H9 (cell line): ENCODE data around the gene SACM1L. TPM values are rescaled to one million over a fixed set of nuclear protein-coding genes. Genes with fewer than 3 reads are reported as not detected.

ENCODE experiments used
- DNase-seq: peaks from one replicate; pipeline ENCODE4 v3.0.0-alpha.2; 2017
- H2AFZ ChIP-seq: one replicate; pipeline ENCODE4 v1.6.1; 2013; ENCODE audit warnings: mild to moderate bottlenecking, low read length, control low read depth, moderate library complexity
- H2AK5ac ChIP-seq: 2 replicates; pipeline ENCODE4 v1.6.1; 2013; ENCODE audit warnings: low read length, control low read depth, mixed read lengths; ENCODE audit not compliant: insufficient read length
- H2BK120ac ChIP-seq: one replicate; pipeline ENCODE4 v1.6.1; 2013; ENCODE audit warnings: low read depth, mild to moderate bottlenecking, low read length, control low read depth, inconsistent platforms; ENCODE audit not compliant: poor library complexity, severe bottlenecking
- H2BK12ac ChIP-seq: 2 replicates; pipeline ENCODE4 v1.6.1; 2013; ENCODE audit warnings: low read length, control low read depth, mixed read lengths, low read depth; ENCODE audit not compliant: insufficient read length
- H2BK15ac ChIP-seq: 2 replicates; pipeline ENCODE4 v1.6.1; 2013; ENCODE audit warnings: low read depth, low read length, control low read depth
- H2BK20ac ChIP-seq: one replicate; pipeline ENCODE4 v1.6.1; 2013; ENCODE audit warnings: low read depth, mild to moderate bottlenecking, low read length, control low read depth, inconsistent platforms; ENCODE audit not compliant: poor library complexity, severe bottlenecking
- H2BK5ac ChIP-seq: 2 replicates; pipeline ENCODE4 v1.6.1; 2013; ENCODE audit warnings: low read length, control low read depth, mixed read lengths; ENCODE audit not compliant: insufficient read length
- H3K14ac ChIP-seq: 2 replicates; pipeline ENCODE4 v1.6.1; 2013; ENCODE audit warnings: low read length, control low read depth; ENCODE audit not compliant: insufficient read depth
- H3K18ac ChIP-seq: 2 replicates; pipeline ENCODE4 v1.6.1; 2013; ENCODE audit warnings: low read depth, mild to moderate bottlenecking, mixed read lengths, low read length, control low read depth; ENCODE audit not compliant: insufficient read length
- H3K23ac ChIP-seq: 2 replicates; pipeline ENCODE4 v1.6.1; 2013; ENCODE audit warnings: low read length, control low read depth, mixed read lengths, low read depth; ENCODE audit not compliant: insufficient read length
- H3K23me2 ChIP-seq: 2 replicates; pipeline ENCODE4 v1.6.1; 2013; ENCODE audit warnings: low read depth, mild to moderate bottlenecking, mixed read lengths, low read length, control low read depth; ENCODE audit not compliant: insufficient read length, poor library complexity, severe bottlenecking
- H3K27ac ChIP-seq: 2 replicates; pipeline ENCODE4 v1.5.1; 2013; ENCODE audit warnings: low read length, control low read depth, mixed read lengths, low read depth; ENCODE audit not compliant: insufficient read length
- H3K27me3 ChIP-seq: 2 replicates; pipeline ENCODE4 v1.6.1; 2013; ENCODE audit warnings: low read length, control low read depth, inconsistent platforms; ENCODE audit not compliant: insufficient read depth
- H3K4ac ChIP-seq: 2 replicates; pipeline ENCODE4 v1.6.1; 2013; ENCODE audit warnings: low read depth, mild to moderate bottlenecking, control low read depth, inconsistent platforms, low read length, moderate library complexity
- H3K4me1 ChIP-seq: 2 replicates; pipeline ENCODE4 v1.6.1; 2013; ENCODE audit warnings: low read length, control low read depth, inconsistent platforms; ENCODE audit not compliant: insufficient read depth
- H3K4me2 ChIP-seq: 2 replicates; pipeline ENCODE4 v1.6.1; 2013; ENCODE audit warnings: low read length, control low read depth, mixed read lengths; ENCODE audit not compliant: insufficient read length, insufficient read depth
- H3K56ac ChIP-seq: 2 replicates; pipeline ENCODE4 v1.6.1; 2013; ENCODE audit warnings: low read depth, mild to moderate bottlenecking, mixed read lengths, low read length, control low read depth; ENCODE audit not compliant: insufficient read length
- H3K79me1 ChIP-seq: 2 replicates; pipeline ENCODE4 v1.6.1; 2013; ENCODE audit warnings: low read depth, mild to moderate bottlenecking, moderate library complexity, low read length, control low read depth, inconsistent platforms; ENCODE audit not compliant: insufficient read depth, poor library complexity, severe bottlenecking
- H3K79me2 ChIP-seq: 2 replicates; pipeline ENCODE4 v1.6.1; 2013; ENCODE audit warnings: low read length, control low read depth, inconsistent platforms; ENCODE audit not compliant: insufficient read depth
- H3K9ac ChIP-seq: 2 replicates; pipeline ENCODE4 v1.6.1; 2013; ENCODE audit warnings: low read length, control low read depth, mixed read lengths; ENCODE audit not compliant: insufficient read length; ENCODE audit errors: extremely low read depth
- H3K9me3 ChIP-seq: one replicate; pipeline ENCODE4 v1.6.1; 2013; ENCODE audit warnings: low read depth, low read length, inconsistent platforms; ENCODE audit not compliant: control insufficient read depth
- H3T11ph ChIP-seq: one replicate; pipeline ENCODE4 v1.6.1; 2013; ENCODE audit warnings: mild to moderate bottlenecking, low read length, control low read depth, inconsistent platforms
- H4K20me1 ChIP-seq: one replicate; pipeline ENCODE4 v1.6.1; 2013; ENCODE audit not compliant: control insufficient read depth, insufficient read length, insufficient read depth
- H4K5ac ChIP-seq: 2 replicates; pipeline ENCODE4 v1.6.1; 2013; ENCODE audit warnings: low read depth, mild to moderate bottlenecking, mixed read lengths, low read length, control low read depth; ENCODE audit not compliant: insufficient read length
- H4K8ac ChIP-seq: replicated peaks from 2 replicates; pipeline ENCODE4 v1.6.1; 2013; ENCODE audit warnings: low read length, control low read depth, mixed read lengths, low read depth; ENCODE audit not compliant: insufficient read length
- H4K91ac ChIP-seq: 2 replicates; pipeline ENCODE4 v1.6.1; 2013; ENCODE audit warnings: low read depth, mild to moderate bottlenecking, moderate library complexity, mixed read lengths, low read length, control low read depth; ENCODE audit not compliant: insufficient read length
- H3K27ac Mint-ChIP-seq, 3 experiments: 2 replicates in 2 of 3; 3 replicates in 1 of 3; pipeline ENCODE4 v1.8.0; 2020 to 2021; ENCODE audit warnings: mixed read lengths in 3 of 3, mild to moderate bottlenecking in 1 of 3, moderate library complexity in 1 of 3
- H3K27me3 Mint-ChIP-seq: 2 replicates; pipeline ENCODE4 v1.8.0; 2021; ENCODE audit warnings: low read depth, mild to moderate bottlenecking, moderate library complexity, mixed read lengths
- H3K36me3 Mint-ChIP-seq, 3 experiments: 2 replicates in 2 of 3; 3 replicates in 1 of 3; pipeline ENCODE4 v1.8.0; 2020 to 2021; ENCODE audit warnings: low read depth in 3 of 3, mixed read lengths in 3 of 3; ENCODE audit not compliant: insufficient read depth in 1 of 3
- H3K4me1 Mint-ChIP-seq, 2 experiments: 2 replicates each; pipeline ENCODE4 v1.8.0; 2020; ENCODE audit warnings: mixed read lengths in 2 of 2
- H3K4me3 Mint-ChIP-seq, 2 experiments: 2 replicates in 1 of 2; 3 replicates in 1 of 2; pipeline ENCODE4 v1.8.0; 2020 to 2021; ENCODE audit warnings: mild to moderate bottlenecking in 2 of 2, mixed read lengths in 2 of 2, moderate library complexity in 1 of 2
- H3K9me3 Mint-ChIP-seq, 2 experiments: 2 replicates in 1 of 2; 3 replicates in 1 of 2; pipeline ENCODE4 v1.8.0; 2020; ENCODE audit warnings: mild to moderate bottlenecking in 2 of 2, mixed read lengths in 2 of 2, moderate library complexity in 1 of 2
- CTCF ChIP-seq: fragments of 200-600 bp; sonication (generic); conservative IDR thresholded peaks from 3 replicates; pipeline ENCODE4 v1.8.0; 2021; ENCODE audit warnings: antibody characterized with exemption, mild to moderate bottlenecking
- WGBS: extraction: QIAGEN DNeasy Blood & Tissue Kit; methylation state at CpG from one replicate; pipeline ENCODE4 v1.1.7; 2013; ENCODE audit warnings: missing lambda C conversion rate, low lambda C conversion rate, mixed read lengths; ENCODE audit not compliant: insufficient read length; ENCODE audit errors: extremely low coverage; 5-methylcytosine and 5-hydroxymethylcytosine counted together
- total RNA-seq: library from RNA; stranded (reverse); gene quantifications from 2 replicates; pipeline ENCODE4 v1.2.1, GENCODE V29; 2021

Gene SACM1L
- total RNA-seq, 1 experiment from 2014 or later = 52.8 TPM

GRCh38 chr3:45704301-45704943 lies 15.2 kb downstream of the SACM1L start:
- no peak for DNase-seq
- Histone ChIP-seq H3K18ac (no peak overlapping the region), H3K56ac (no peak overlapping the region), H3K23me2 (no peaks in the 10 kb centered on the region), H2AK5ac (no peak overlapping the region), H3K4me1 (peaks cover 8% of the 10 kb centered on the region; the same call in 1 of the 2 replicates), H4K91ac (no peak overlapping the region), H3K4me2 (no peak overlapping the region), H2BK120ac (no peak overlapping the region), H2AFZ (no peak overlapping the region), H3K23ac (no peak overlapping the region), H4K5ac (no peak overlapping the region), H3K9me3 (no peaks in the 10 kb centered on the region), H4K20me1 (no peaks in the 10 kb centered on the region), H3K27ac (no peak overlapping the region), H3K79me1 (no peaks in the 10 kb centered on the region), H3K14ac (no peak overlapping the region), H3T11ph (no peak overlapping the region), H2BK12ac (no peak overlapping the region), H3K27me3 (no peaks in the 10 kb centered on the region), H2BK15ac (no peak overlapping the region), H2BK5ac (no peak overlapping the region), H3K4ac (no peak overlapping the region), H4K8ac (no peak overlapping the region), H2BK20ac (no peak overlapping the region), H3K9ac (no peak overlapping the region), H3K79me2 (peaks cover 3% of the 10 kb centered on the region; the same call in 1 of the 2 replicates)
- Mint-ChIP-seq H3K27ac (peak overlapping the region in 1 of 3 experiments; percentile 5; a peak in 1 of 7 replicates), H3K27me3 (no peaks in the 10 kb centered on the region), H3K4me3 (no peak overlapping the region), H3K36me3 (peaks cover 21 to 46% (median 38%) of the 10 kb centered on the region in 3 experiments; a peak in 6 of 7 replicates), H3K9me3 (no peaks in the 10 kb centered on the region), H3K4me1 (peaks cover 39 to 44% of the 10 kb centered on the region in 2 experiments)
- no peak for TF ChIP-seq CTCF
- no CpG with 5 or more reads among the region's 4 CpGs for WGBS
